Measurements from ENCODE around the gene SHISAL1.

Gene SHISAL1

DNA sequence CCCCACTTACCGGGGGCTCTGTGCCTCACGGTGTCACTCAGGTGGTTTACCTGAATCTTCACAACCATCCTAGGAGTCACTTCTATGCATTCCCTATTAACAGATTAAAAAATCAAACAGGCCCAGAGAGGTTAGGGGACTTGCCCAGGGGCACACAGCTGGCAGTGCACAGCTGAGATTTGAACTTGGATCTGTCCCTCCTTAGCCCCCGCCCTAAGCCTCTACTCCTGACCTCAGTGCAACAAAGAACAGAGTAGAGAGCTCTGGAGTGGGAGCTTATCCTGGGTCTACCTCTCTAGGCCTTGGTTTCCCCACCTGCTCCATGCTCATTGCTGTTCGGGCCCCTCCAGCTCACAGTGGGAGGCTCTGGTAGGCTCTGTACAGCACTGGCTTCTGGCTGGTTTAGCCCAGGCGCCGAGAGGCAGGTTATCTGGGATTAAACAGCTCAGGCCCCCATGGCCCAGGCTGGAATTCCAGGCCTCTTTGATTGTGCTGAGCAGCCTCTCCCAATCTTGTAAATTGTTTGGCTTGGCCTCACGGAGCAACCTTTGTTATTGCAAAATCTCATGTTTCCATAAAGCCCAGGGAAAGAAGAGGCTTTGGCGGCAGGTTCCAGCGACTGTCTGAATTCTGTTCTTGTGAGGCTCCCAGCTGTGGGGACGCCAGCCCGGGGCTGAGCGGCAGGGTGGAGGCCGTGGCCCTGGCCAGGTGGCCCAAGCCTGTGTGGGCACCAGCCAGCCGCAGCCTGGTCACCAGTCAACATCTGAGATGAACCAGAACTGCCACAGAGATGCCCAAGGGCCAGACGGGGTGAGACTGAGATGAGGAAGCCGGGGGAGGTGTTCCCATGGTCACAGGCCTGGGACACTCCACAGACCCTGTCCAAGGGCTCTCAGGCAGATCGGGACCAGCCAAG is 28.9 kb upstream of the SHISAL1 start:
- no peak for DNase-seq

DNA sequence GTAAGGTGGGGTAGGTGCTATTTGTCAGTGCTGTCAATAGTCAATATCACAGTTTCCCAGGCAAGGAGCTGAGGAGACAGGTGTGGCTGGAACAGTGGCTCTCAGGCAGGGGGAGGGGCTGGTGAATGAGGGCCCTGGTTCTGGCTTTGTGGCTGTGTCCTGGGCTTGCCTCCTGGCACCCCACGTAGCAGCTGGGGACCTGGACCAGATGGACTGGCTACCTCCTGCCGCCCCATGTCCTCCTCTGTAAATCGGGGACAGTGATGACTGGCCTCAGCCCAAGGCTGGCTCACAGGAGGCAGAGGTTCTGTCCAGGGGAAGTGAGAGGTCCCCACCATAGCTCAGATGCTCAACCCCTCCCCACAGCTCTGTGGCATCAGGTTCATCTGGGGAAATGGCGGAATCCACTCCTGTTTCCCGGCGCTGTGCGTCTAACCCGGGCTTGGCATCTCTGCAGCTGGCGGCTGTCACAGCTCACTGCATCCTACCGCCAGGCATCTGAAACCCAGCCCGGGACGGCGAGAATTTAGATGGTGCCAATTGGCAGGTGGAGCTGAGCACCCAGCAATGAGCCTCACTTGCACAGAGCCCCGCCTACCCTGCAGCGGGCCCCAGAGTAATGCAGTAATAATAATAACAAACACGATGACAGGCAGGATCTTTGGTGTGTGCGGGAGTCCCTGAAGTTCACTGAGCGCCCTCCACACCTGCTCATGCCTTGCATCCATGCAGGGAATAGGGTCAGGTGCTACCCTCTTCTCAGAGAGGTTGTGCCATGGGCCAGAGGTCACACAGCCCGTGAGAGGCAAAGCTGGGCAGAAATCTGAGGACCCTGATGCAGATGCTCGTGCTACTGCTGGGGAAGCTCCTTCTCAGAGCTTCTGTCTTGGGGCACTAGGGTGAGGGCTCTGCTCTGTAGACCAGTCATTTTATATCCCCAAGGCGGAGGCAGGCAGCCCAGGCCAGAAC is 27.8 kb upstream of the SHISAL1 start:
- no peak for DNase-seq

DNA sequence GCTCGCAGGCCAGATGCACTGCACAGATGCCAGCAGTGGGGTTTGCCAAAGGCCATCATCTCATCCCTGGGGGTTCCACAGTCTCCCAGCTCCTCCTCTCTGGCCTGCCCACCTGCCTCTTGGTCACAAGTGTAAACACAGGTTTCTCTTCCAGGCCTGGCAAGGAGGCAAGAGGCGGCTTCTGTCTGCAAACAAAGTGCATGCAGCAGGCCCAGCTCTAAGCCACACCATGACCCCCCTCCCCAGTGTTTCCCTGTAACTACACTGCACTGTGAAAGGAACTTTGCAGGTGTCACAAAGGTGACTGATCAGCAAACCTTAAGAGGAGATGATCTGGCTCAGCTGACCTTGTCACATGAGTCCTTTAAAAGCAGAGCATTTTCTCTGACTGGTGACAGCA is 26.2 kb upstream of the SHISAL1 start:
- DNase-seq = no peak

DNA sequence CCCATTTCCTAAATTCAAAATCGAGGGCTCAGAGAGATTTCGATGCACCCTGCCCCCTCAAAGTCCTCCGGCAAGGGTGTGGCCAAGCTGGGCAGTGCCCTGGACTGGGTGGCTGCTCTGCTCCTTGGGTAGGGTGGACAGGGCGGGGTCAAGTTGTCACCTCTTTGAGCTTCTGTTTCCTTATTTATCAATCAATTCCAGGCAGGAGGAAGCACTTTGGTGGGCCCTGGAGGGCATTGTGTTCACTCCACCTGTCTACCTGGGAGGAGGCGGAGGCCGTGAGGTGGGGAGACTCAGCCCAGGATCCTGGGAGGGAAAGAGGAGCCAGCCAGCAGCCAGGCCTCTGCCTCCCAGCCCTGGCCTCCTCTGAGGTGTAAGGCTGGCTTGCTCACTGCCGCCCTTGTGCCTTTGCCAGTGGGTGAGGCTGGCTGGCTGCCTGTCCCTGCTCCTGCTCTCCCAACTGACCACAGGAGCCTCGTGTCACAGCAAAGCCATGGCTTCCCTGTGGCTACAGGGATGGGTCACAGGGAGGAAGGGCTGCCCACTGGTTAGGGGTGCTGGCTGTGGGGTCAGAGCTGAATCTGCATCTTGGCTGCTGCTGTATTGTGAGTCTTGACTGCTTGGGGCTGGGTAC is 25.5 kb upstream of the SHISAL1 start:
- no peak for DNase-seq

DNA sequence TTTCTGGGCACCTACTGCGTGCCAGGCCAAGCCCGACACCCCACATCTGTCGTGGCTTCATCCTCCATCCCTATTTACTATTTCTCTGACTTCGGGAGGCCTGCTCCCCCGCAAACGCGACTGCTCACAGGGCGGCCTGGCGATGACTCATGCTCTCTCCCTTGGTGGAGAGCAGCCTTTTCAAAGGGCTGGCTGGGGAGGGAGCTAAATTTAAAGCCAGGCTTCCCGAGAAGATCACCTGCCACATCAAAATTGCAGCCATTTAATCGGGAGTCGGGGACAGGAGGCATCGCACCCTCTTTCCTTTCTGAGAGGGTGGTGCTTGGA is 24.9 kb upstream of the SHISAL1 start:
- no peak for DNase-seq

DNA sequence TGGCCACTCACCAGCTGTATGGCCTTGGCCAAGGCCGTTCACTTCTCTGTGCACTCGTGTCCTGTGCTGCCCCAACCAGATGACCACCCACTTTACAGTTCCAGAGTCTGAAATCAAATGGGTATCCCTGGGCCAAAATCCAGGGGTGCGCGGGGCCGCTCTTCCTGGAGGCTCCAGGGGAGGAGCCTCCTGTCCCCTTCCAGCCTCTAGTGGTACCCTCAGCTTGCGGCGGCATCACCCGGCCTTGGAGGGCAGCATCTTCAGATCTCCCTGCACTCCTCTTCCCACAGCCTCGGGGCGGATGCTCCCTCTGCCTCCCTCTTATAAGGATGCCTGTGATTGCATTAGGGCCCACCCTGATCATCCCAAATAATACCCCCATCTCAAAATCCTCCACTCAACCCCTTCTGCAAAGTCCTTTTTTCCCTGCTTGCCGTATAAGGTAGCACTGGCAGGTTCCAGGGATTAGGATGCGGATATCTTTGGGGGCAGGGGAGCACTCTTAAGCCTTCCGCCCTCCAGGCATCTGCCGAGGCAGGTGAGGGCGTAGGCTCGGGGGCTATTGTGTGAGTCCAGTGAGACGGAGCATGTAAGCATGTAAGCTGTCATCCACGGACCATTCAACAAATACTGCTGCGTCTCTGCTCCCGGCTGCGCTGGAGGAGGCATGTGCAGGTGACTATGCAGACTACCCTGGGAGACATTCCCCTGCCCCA is 24.4 kb upstream of the SHISAL1 start:
- peak; percentile 48 for DNase-seq

DNA sequence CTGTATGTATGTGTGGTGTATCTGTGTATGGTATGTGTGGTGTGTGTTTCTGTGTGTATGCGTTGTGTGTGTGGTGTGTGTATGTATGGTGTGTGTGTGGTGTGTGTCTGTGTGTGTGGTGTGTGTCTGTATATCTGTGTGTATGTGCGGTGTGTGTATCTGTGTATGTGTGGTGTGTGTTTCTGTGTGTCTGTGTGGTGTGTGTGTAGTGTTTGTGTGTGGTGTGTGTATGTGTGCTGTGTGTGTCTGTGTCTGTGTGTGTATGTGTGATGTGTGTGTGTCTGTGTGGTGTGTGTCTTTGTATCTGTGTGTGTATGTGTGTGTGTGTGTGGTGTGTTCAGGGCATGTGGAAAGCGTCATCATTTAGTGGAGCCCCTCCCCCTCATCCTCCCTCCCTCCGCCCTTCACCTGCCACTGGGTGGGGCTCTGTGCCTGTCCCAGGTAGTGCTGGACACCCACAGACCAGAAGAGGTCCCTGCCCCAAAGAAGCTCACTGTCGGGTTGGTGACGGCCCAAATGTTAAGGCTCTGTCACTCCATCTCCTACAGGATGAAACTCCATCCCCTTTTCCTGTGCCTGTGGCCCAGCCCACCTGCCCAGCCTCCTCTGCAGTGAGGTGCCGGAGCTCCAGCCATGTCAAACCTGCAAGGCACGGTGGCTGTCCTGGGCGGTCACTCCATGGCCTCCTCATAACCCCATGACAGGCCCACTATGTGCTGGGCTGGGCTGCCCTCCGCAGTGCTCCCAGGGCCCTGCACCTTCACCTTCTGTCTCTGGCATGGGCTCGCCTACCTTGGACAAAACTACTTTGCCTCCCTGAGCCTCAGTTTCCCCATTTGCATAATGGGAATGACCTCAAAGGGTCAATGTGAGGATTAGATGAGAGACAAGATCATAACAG is 23.4 kb upstream of the SHISAL1 start:
- DNase-seq = no peak

DNA sequence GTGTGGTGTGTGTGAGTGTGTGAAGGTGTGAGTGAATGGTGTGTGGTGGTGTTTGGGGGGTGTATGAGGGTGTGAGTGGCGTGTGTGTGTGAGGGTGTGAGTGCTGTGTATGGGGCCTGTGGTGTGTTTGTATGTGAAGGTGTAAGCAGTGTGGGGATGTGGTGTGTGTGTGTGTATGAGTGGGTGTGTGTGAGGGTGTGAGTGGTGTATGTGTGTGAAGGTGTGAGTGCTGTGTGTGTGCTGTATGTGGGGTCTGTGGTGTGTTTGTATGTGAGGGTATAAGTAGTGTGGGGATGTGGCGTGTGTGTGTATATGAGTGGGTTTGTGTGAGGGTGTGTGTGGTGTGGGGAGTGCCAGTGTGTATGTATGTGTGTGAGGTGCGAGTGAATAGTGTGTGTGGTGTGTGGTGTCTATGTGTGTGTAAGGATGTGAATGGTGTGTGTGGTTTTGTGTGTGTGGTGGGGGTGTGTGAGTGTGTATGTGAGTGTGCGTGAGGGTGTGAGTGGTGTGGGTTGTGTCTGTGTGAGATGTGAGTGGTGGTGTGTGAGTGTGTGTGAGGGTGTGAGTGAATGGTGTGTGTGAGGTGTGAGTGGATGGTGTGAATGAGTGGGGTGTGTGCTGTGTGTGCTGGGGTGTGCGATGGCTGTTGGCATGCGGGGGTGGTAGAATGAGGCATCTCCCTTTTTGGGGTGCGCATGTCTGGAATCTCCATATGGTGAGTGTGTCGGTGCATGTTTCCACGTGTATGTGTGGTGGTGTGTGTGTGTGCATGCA is 22.5 kb upstream of the SHISAL1 start:
- DNase-seq = no peak

DNA sequence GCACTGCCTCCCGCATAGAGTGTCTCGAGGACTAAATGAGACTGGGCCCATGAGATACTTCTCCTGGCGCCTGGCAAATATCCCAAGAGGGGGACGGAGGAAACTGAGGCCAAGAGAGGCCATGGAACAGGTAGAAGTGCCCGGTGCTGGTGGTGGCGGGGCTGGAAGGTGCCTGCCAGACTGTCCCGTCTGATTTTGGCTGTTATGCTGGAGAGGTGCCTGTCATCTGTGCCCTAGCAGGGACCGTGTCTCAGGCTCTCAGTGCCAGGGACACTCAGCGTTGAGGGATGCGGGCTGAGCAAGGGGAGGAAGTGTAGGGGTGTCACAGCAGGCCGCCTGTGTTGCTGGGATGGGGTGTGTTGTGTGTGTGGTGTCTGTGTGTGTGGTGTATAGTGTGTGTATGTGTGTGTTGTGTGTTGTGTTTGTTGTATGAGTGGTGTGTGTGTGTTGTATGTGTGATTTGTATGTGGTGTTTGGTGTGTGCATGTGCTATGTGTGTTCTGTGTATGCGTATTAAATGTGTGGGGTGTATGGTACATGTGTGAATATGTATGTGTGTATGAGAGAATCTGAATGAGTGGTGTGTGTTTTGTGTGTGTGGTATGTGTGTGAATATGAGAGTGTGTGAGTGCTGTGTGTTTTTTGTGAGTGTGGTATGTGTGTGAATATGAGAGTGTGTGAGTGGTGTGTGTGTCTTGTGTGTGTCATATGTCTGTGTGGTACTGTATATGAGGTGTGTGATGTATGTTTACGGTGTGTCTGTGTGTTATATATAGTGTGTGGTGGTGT is 21.3 kb upstream of the SHISAL1 start:
- no peak for DNase-seq

DNA sequence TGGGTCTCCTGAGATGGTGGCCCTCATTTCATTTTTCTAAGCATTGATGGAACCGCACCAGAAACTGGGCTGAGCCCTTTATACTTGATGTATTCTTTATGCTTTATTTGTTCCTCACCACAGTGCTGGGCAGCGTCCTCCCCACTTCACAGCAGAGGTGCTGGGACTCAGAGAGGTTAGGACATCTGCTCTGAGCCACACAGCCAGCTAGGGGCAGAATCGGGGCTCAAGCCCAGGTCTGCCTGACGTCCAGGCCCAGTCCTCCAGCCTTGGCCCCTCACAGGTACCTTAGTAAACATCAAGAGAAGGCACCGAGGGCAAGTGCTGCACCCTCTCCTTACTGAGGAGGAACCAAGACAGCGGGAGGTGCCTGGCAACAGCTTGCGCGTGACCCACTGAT is 20.2 kb upstream of the SHISAL1 start:
- no peak for DNase-seq

DNA sequence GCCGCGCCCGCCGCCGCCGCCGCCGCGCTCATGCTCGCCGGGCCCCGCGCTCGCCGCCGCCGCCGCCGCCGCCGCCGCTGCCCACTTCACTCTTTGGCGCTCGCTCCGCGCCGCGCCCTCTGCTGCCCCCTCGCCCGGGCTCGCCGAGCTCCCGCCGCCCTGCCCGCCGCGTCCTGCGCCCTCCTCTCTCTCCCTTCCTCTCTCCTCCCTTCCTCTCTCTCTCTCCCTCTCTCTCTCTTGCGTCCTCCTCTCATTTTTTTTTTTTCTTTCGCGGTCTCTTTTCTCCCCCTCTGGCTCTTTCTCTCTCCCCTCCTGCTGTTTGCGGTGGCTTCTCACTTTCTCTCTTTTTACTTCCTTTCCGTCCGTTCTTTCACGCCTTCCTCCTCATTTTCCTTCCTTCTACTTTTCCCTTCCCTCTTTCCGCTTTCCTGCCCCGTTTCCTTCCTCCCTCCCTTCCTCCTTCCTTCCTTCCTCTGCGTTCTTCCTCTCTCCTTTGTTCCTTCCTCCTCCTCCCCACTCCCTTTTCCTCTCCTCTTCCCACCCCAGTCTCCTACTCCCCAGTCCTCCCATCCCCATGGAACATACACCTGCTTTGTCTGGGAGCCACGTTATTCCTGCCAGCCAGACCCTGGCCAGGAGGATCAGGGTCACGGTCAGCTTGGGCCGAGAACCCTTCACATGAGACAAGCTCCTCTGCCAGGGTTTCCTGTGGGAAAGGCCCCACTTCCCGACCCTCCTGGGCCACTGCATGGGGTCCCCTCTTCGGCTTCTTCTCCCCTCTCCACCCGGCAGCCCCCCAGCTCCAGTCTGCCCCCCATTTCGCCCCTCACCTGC is 19.3 kb upstream of the SHISAL1 start:
- no peak for DNase-seq

DNA sequence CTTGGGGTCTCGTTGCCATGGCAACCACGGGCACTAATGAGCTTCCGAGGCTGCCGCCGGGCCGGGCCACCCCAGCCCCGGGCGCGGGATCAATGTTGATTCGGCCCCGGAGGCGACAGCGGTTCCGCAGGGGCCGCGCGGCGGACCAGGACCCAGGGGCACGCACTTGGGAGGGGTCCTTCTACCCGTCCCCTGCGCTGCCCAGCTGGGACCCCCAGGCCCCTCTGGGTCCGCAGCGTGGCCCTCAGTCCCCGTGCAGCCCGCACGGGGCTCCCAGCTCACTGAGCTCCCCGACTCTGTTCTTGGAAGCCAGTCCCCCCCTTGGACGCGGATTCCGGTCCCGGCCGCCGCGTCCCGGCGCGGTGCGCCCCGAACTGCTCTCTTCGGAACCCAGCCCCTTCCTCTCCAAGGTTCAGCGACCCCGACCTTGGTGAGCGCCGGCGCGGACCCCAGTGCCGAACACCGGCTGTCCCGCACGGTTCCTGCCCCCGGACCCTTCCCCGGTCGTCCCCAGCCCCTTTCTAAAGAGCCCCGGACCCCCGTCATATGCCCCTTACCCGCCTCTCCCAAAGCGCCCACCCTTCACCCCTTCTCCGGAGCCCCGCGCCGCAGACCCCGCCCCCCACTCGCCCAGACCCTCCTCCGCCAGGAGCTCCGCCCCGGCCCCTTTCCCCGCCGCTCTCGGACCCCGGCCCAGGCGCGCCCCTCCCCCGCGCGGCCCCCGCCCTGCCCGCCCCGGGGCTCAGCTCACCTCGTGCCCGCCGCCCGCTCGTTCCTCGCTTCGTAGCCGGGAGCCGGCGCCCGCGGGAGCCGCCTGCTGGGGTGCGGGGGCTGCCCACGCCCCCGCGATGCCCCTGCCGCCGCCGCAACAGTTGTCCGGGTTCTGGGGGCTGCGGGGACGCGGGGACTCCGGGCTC is 18.3 kb upstream of the SHISAL1 start:
- DNase-seq = no peak

DNA sequence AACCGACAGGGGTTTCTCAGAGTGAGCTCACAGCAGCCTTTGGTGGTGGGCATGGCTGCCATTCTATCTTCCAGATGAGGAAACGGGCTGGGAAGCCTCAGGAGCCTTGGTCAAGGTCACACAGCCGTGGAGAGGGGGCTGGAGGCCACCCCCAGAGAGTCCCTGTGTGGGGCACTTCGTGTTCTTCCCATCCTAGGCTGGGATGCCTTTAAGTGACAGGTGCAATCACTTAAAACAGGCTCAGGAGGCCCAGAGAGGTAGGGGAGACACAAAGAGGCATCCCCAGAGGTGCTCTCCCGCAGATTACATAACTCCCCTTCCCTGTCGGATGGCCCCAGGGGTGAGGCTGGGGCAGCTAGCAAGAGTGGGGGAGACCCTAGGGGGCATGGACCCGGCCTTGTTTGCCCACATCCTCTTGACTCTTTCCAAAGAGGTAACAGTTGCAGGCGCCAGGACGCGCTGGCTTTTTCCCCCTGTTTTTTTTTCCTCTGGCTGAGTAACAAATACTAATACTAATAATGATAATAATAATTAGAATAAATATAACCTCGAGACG is 17.5 kb upstream of the SHISAL1 start:
- no peak for DNase-seq

DNA sequence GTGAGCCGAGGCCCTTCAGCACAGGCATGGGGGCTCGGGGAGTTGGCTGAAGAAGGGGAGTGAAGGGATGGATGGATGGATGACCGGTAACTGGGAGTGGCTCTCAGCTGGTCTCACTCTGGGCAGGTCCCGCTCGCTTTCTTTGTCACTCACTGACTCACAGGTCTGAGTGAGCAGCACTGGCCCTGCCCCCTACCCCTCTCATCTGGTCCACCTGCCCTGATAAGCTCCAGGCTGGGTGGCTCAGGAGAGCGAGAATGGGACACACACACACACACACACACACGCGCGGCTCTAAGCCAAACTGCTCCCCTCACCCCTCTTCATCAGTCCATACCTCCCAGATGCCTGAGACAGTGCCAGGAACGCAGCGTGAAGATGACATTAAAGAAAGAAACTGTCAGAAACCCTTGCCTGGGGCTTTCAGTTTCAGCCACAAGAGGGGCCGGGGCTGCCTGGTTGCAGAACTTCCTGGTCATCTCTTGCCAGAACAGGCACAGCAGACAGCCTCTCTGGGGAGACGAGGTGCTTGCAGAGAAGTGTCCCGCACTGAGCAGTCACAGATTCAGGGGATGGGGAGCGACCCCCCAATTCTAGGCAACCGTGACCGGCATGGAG is 16.5 kb upstream of the SHISAL1 start:
- DNase-seq = no peak

DNA sequence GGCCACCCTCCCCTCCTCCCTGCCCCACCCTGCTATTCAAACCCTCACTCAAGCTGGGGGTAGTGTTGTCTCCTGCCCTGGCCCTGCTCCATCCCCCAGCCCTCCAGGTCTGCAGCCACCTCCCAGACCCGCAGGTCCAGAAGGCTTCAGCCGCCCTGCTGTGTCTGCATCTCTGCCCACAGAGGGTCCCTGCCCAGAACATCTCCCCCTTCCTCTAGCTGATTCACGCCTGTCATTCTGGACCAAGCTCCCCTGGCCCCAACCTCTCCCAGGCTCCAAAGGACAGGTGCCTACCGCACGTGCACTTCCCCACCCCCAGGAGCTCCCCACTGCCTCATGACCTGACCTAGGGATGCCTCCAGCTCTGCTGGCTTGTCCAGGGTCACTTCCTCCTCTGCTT is 16.0 kb upstream of the SHISAL1 start:
- no peak for DNase-seq

DNA sequence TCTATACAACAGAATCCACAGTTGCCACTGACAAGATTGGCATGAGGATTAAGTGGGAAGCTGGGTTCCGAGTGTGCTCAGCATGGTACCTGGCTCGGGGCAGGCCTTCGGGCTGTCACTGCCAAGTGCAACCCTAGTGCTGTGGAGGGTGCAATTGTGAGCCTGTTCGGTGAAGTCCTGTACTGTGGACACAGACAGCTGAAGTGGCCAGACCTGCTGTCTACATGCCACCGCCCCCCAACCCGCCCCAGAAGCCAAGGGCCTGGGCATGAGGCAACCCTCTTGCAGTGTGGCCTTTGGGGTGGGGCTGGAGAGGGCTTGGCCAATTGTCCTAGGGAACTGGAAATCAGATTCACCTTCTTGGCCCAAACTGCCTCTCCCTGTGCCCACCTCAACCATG is 15.6 kb upstream of the SHISAL1 start:
- no peak for DNase-seq

DNA sequence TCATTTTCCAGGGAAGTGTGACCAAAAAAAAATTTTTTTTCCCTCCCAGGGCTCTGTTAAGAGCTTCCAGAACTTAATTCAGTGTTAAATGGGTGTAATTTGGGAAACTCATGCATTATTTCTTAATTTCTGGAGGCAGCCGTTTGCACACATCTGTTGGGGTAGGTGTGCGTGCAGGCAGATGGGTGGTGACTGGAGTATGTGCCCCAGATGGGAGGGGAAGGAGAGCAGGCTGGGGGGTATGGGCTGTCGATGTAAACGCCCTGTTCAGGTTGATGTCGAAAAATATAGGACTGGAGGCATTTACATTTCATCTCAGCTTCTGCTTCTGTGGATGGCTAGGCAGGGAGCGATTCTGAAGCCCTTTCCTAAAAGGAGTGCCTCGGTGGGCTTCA is 13.7 kb upstream of the SHISAL1 start:
- DNase-seq = peak; percentile 38

Measured in NCI-H748 treated with DMSO at 0.1 percent for 48 hours (cell line).